ENCODE results near the gene ANKFY1.

DNA sequence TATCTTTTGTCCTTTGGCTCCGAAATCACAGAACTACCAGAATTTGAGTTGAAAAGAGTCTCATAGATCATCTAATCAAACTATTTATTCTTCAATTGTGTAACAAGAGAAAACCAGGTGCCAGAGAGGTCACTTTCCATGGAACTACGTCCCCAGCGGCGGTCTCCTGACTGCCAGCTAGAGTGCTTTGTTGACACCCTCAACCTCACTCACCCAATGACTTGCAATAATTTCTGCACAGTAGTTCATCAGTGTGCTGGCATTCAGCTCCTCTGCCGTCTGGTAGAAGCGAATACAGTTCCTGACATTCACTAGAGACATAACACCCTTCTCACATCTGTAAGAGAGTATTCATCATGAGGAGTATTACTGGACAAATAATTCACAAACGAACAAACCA is 54.2 kb downstream of the ANKFY1 start:
- no peak for TF ChIP-seq POLR2A (IDR thresholded peaks at IDR 0.05; ENCODE audit: low read depth, low read length)
- TF ChIP-seq, protein P1, sequence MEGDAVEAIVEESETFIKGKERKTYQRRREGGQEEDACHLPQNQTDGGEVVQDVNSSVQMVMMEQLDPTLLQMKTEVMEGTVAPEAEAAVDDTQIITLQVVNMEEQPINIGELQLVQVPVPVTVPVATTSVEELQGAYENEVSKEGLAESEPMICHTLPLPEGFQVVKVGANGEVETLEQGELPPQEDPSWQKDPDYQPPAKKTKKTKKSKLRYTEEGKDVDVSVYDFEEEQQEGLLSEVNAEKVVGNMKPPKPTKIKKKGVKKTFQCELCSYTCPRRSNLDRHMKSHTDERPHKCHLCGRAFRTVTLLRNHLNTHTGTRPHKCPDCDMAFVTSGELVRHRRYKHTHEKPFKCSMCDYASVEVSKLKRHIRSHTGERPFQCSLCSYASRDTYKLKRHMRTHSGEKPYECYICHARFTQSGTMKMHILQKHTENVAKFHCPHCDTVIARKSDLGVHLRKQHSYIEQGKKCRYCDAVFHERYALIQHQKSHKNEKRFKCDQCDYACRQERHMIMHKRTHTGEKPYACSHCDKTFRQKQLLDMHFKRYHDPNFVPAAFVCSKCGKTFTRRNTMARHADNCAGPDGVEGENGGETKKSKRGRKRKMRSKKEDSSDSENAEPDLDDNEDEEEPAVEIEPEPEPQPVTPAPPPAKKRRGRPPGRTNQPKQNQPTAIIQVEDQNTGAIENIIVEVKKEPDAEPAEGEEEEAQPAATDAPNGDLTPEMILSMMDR (IDR thresholded peaks at IDR 0.05; ENCODE audit: extremely low read depth in 1 of 2, insufficient read depth in 1 of 2, low read depth in 1 of 2, low read length in 2 of 2): no peak
- TF ChIP-seq POLR2AphosphoS5 (IDR thresholded peaks at IDR 0.05; ENCODE audit: insufficient read depth, low read depth, low read length): no peak
- TF ChIP-seq, protein P2, sequence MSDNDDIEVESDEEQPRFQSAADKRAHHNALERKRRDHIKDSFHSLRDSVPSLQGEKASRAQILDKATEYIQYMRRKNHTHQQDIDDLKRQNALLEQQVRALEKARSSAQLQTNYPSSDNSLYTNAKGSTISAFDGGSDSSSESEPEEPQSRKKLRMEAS (IDR thresholded peaks at IDR 0.05; ENCODE audit: insufficient read depth, insufficient read length): no peak
- no peak for TF ChIP-seq EZH2 (IDR thresholded peaks at IDR 0.05; ENCODE audit: borderline replicate concordance, low read depth, low read length, severe bottlenecking)
- no peak for TF ChIP-seq MYC (IDR thresholded peaks at IDR 0.05; ENCODE audit: low read depth, low read length)
- no peak for TF ChIP-seq GATA2 (IDR thresholded peaks at IDR 0.05; ENCODE audit: insufficient read depth, insufficient read length, low read depth, low read length)
- no peak for TF ChIP-seq JUN (IDR thresholded peaks at IDR 0.05; ENCODE audit: borderline replicate concordance, insufficient read depth, insufficient read length, low read depth)

Data from endothelial cell of umbilical vein (primary cell).